Kidney (tissue), 14 donors: ENCODE results near the gene NDE1. TPM values are rescaled to one million over a fixed set of nuclear protein-coding genes. Genes with fewer than 3 reads are reported as not detected.

Experiments used
- DNase-seq, 5 donors: peaks; one replicate each; pipeline ENCODE4 v3.0.0-alpha.2; 2013 to 2020
- FAIRE-seq: peaks from 2 replicates; lab custom pipeline; 2012; peaks lifted over from hg19 to GRCh38; lab: Jason Lieb, UNC
- H3K27ac ChIP-seq, 2 donors: one replicate each; pipeline ENCODE4 v1.7.0; 2013; ENCODE audit warnings: low read depth in 2 of 2, low read length in 2 of 2, inconsistent platforms in 1 of 2
- H3K27me3 ChIP-seq: one replicate; pipeline ENCODE4 v1.7.1; 2013; ENCODE audit warnings: low read length, inconsistent platforms; ENCODE audit not compliant: control insufficient read depth, insufficient read depth
- H3K36me3 ChIP-seq, 3 donors: one replicate each; pipeline versions ENCODE4 v1.7.0 to v1.7.1; 2013; ENCODE audit warnings: low read length in 3 of 3, control low read depth in 1 of 3, inconsistent platforms in 1 of 3; ENCODE audit not compliant: insufficient read depth in 3 of 3, control insufficient read depth in 2 of 3
- H3K4me1 ChIP-seq, 3 donors: one replicate each; pipeline versions ENCODE4 v1.7.0 to v1.7.1; 2013; ENCODE audit warnings: low read length in 3 of 3, inconsistent platforms in 1 of 3, low read depth in 1 of 3; ENCODE audit not compliant: control insufficient read depth in 2 of 3, insufficient read depth in 2 of 3
- H3K4me3 ChIP-seq, 3 donors: one replicate each; pipeline versions ENCODE4 v1.7.0 to v1.8.1; 2013; ENCODE audit warnings: low read length in 3 of 3, control low read depth in 1 of 3, inconsistent platforms in 1 of 3
- H3K9ac ChIP-seq, 3 donors: one replicate each; pipeline versions ENCODE4 v1.7.0 to v1.7.1; 2013; ENCODE audit warnings: low read length in 3 of 3, control low read depth in 1 of 3, inconsistent platforms in 1 of 3
- H3K9me3 ChIP-seq, 3 donors: one replicate each; pipeline versions ENCODE4 v1.7.0 to v1.7.1; 2013; ENCODE audit warnings: low read length in 3 of 3, control low read depth in 1 of 3, inconsistent platforms in 1 of 3; ENCODE audit not compliant: control insufficient read depth in 2 of 3, insufficient read depth in 1 of 3
- intact Hi-C: fragments of 100-400 bp; cut with DNase I; formaldehyde crosslinking; loops from one replicate; pipeline ENCODE4 v1.11.1; 2022
- polyA plus RNA-seq: library from polyadenylated mRNA; stranded (reverse); fragments of 350-450 nt; fragmentation: Illumina TruSeq; extraction: RNeasy Lipid Tissue Mini Kit (QIAGEN cat#74804); gene quantifications from one replicate; pipeline ENCODE4 v1.2.3, GENCODE V29; 2014; ENCODE audit warnings: low read depth, low replicate concordance; ENCODE audit not compliant: insufficient read depth
- total RNA-seq: library from RNA; stranded (reverse); fragmentation: NEBNext Ultra II Directional; extraction: Animal tissue kit (Norgen Biotek cat#: 25700); gene quantifications from one replicate; pipeline ENCODE4 v1.2.1, GENCODE V29; 2021
- TF ChIP-seq, protein P1 (sequence below): IDR thresholded peaks from 3 replicates; pipeline ENCODE4 v1.5.1; 2012; ENCODE audit warnings: mild to moderate bottlenecking, moderate library complexity, borderline replicate concordance; ENCODE audit not compliant: insufficient read depth; ENCODE audit errors: extremely low read depth
- donor health status: control.
- donor health status: control.
- donor health status: control.
- donor health status: control.
- donor health status: control.
- donor health status: DM: yes; HTN: yes; CAD: no.
- donor health status: Normal renal cell carcinoma (clear cell type).

NDE1 gene
- total and polyA plus RNA-seq, 2 donors from 2014 or later = 4.6 to 31.7 TPM

DNA sequence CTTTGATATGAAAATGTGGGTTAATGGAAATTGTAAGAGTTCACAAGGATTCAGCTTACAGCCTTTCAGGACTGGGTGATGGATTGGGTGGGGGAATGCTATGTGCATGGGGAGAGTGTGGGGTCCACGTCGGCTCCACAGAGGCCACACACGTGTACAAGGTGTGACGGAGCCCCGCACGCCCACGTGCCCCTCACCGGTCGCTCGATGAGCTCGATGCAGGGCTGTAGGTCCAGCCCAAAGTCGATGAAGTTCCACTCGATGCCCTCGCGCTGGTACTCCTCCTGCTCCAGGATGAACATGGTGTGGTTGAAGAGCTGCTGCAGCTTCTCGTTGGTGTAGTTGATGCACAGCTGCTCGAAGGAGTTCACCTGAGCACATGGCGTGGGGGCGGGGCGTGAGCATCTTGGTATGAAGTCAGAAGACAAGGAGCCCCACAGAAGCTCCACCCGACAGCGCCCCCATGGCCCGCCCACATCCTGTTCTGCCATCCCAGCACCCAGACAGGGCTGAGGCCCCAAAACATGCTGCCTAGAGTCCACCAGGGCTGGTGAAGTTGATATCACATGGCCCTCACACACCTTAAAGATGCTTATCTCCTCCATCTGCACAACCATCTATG lies 107.7 kb downstream of the NDE1 start:
- DNase-seq = peak in 1 of 5 donors; percentile 61
- no peak overlapping the region for H3K27ac ChIP-seq
- intact Hi-C loops = no loop called here

DNA sequence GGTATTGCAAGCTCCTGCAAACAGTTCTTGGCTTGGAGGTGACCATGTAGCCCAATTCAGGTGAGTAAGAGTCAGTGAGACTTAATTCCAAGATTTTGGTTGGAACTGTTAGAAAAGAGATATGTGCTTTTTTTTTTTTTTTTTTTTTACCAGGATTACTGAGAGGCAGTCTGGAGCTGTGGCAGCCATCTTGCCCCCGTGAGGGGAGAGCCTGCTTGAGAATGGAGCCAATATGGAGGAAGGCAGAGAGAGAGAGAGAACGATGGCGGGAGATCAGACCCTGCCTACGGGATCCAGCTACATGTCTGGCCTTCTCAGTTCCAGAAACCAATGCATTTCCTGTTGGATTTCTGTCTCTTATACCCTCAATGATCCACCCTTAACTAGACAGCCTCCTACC lies 109.0 kb downstream of the NDE1 start:
- H3K27me3 ChIP-seq = no peaks in the 10 kb centered on the region
- FAIRE-seq = no peak
- intact Hi-C loops = no loop called here

More for the DNA sequence above, 107.7 kb downstream of the NDE1 start:
- H3K36me3 ChIP-seq = no peaks in the 10 kb centered on the region
- FAIRE-seq = no peak
- no peaks in the 10 kb centered on the region for H3K4me1 ChIP-seq
- no peaks in the 10 kb centered on the region for H3K27me3 ChIP-seq
- TF ChIP-seq, protein P1, sequence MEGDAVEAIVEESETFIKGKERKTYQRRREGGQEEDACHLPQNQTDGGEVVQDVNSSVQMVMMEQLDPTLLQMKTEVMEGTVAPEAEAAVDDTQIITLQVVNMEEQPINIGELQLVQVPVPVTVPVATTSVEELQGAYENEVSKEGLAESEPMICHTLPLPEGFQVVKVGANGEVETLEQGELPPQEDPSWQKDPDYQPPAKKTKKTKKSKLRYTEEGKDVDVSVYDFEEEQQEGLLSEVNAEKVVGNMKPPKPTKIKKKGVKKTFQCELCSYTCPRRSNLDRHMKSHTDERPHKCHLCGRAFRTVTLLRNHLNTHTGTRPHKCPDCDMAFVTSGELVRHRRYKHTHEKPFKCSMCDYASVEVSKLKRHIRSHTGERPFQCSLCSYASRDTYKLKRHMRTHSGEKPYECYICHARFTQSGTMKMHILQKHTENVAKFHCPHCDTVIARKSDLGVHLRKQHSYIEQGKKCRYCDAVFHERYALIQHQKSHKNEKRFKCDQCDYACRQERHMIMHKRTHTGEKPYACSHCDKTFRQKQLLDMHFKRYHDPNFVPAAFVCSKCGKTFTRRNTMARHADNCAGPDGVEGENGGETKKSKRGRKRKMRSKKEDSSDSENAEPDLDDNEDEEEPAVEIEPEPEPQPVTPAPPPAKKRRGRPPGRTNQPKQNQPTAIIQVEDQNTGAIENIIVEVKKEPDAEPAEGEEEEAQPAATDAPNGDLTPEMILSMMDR = no peak
- H3K9ac ChIP-seq = no peak overlapping the region
- no peaks in the 10 kb centered on the region for H3K9me3 ChIP-seq
- H3K4me3 ChIP-seq = no peak overlapping the region

DNA sequence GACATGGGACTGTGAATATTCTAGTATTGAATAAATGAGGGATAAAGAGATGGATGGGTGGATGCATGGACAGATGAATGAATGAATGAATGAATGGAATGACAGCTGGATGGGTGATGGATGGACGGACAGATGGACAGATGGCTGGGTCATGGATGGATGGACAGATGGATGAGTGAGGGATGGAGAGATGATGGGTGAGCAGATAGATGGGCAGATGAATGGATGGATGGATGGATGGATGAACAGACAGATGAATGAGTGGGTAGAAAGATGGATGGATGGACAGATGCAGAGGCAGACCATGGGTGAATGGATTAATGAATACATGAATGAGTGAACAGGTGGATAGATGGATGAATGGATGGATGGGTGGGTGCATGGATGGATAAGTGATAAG lies 110.1 kb downstream of the NDE1 start:
- intact Hi-C loops = loop anchor here (10.0 kb wide), 1 partner anchor 365 kb away; no protein-coding TSS in a partner anchor
- no peaks in the 10 kb centered on the region for H3K36me3 ChIP-seq
- no peaks in the 10 kb centered on the region for H3K27me3 ChIP-seq
- FAIRE-seq = no peak
- H3K9ac ChIP-seq = no peak overlapping the region
- TF ChIP-seq, protein P1 = no peak
- H3K4me1 ChIP-seq = no peaks in the 10 kb centered on the region
- no peak for DNase-seq
- H3K27ac ChIP-seq = no peak overlapping the region
- H3K4me3 ChIP-seq = no peak overlapping the region
- H3K9me3 ChIP-seq = no peaks in the 10 kb centered on the region

More for the DNA sequence above, 109.0 kb downstream of the NDE1 start:
- Histone ChIP-seq H3K4me1 (no peaks in the 10 kb centered on the region), H3K9me3 (no peaks in the 10 kb centered on the region), H3K27ac (no peak overlapping the region), H3K36me3 (no peaks in the 10 kb centered on the region), H3K9ac (no peak overlapping the region), H3K4me3 (no peak overlapping the region)
- TF ChIP-seq, protein P1 = no peak
- DNase-seq = peak in 1 of 5 donors; percentile 6

DNA sequence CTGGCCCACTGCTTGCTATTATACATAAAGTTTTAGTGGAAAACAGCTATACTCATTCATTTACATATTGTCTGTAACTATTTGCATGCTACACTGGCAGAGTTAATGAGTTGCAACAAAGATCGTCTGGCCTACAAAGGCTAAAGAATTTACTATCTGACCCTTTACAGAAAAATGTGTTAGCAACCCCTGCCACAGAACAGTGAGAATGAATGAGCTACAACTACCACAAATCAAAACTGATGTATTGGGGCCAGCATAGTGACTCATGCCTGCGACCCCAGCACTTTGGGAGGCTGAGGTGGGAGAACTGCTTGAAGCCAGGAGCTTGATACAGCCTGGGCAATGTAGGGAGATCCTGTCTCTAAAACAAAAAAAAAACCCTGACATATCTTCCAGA lies 114.1 kb downstream of the NDE1 start:
- FAIRE-seq (no peak), DNase-seq (peak in 1 of 5 donors; percentile 8)
- no peak overlapping the region for H3K27ac ChIP-seq
- H3K36me3 ChIP-seq = no peaks in the 10 kb centered on the region
- no peak overlapping the region for H3K4me3 ChIP-seq
- H3K27me3 ChIP-seq = no peaks in the 10 kb centered on the region
- H3K9ac ChIP-seq = no peak overlapping the region
- no peaks in the 10 kb centered on the region for H3K4me1 ChIP-seq
- H3K9me3 ChIP-seq = no peaks in the 10 kb centered on the region
- TF ChIP-seq, protein P1 = no peak
- intact Hi-C loops = loop anchor here (10.0 kb wide), 1 partner anchor 361 kb away; no protein-coding TSS in a partner anchor
